ENCODE measurements around the gene SH3BP2.

SH3BP2 gene

DNA sequence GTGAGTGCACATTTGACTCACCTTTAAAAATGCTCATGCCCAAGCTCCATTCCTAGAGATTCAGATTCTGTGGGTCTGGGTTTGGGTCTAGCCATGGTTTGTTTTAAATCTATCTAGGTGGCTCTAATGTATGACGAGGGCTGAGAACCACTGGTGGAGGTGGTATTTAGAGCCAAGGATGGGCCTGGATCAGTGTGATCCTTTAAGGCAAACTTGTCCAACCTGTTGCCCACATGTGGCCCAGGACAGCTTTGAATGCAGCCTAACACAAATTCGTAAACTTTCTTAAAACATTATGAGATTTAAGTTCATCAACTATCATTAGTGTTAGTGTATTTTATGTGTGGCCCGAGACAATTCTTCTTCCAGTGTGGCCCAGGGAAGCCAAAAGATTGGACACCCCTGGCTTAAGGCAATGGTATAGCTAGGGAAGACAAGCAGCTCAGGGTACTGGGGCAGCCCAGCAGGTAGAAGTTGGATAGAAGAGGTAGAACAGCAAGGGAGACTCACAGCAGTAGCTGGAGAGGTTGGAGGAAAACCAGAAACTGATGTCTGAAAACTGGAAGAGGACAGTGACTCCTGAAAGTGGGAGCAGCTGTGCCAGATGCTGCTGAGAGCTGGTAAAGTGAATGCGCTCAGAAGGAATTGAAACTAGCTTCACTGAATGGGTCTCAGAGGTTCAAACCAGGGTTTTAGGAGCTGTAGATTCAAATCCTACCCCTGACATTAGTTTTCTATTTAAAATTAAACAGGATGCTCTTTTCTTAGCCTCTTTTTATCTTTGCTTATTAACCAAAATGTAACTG lies 68.9 kb downstream of the SH3BP2 start:
- TF ChIP-seq, protein P1, sequence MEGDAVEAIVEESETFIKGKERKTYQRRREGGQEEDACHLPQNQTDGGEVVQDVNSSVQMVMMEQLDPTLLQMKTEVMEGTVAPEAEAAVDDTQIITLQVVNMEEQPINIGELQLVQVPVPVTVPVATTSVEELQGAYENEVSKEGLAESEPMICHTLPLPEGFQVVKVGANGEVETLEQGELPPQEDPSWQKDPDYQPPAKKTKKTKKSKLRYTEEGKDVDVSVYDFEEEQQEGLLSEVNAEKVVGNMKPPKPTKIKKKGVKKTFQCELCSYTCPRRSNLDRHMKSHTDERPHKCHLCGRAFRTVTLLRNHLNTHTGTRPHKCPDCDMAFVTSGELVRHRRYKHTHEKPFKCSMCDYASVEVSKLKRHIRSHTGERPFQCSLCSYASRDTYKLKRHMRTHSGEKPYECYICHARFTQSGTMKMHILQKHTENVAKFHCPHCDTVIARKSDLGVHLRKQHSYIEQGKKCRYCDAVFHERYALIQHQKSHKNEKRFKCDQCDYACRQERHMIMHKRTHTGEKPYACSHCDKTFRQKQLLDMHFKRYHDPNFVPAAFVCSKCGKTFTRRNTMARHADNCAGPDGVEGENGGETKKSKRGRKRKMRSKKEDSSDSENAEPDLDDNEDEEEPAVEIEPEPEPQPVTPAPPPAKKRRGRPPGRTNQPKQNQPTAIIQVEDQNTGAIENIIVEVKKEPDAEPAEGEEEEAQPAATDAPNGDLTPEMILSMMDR (IDR thresholded peaks at IDR 0.05; ENCODE audit: low read depth, low read length, missing control alignments), result no peak
- DNase-seq (ENCODE audit: extremely low read depth, low read depth), result no peak

DNA sequence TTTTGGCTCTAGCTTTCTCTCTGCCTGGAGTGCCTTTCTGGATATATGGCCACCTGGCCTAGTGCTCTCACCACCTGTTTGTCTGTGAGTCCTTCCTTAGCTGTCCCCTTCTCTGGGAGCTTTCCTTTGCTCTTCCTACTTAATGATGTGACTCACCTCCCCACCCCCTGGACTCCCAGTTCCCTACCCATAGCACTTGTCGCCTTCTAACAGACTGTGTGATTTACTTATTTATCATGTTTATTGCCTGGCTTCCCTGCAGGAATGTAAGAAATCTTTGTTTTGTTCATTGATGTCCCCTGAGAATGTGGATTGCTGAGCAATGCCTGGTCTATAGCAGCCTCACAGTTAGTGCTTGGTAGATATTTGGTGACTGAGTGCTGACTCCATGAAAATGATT lies 69.6 kb downstream of the SH3BP2 start:
- H3K4me3 ChIP-seq (replicated peaks; ENCODE audit: low read depth, low read length), result no peak overlapping the region
- TF ChIP-seq, protein P1 (IDR thresholded peaks at IDR 0.05; ENCODE audit: low read depth, low read length, missing control alignments), result no peak
- no peak for DNase-seq (ENCODE audit: extremely low read depth, low read depth)

More for the DNA sequence above, 68.9 kb downstream of the SH3BP2 start:
- H3K4me3 ChIP-seq (replicated peaks; ENCODE audit: low read depth, low read length), result no peak overlapping the region

DNA sequence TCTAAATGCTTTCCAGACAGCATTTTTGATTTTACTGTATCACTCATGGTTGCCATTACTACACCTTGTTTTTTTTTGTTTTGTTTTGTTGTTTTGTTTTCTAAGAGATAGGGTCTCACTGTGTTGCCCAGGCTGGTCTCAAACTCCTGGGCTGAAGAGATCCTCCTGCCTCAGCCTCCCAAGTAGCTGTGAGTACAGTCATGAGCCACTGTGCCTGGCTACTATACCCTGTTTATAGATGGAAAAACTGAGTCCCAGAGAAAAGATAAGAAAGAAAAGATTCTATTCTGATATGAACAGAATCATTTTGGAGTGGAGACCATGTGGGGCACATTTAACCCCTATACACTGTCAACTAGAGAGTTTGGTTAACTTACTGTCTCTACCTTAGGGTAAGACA lies 70.8 kb downstream of the SH3BP2 start:
- no peak overlapping the region for H3K4me3 ChIP-seq (replicated peaks; ENCODE audit: low read depth, low read length)
- no peak for DNase-seq (ENCODE audit: extremely low read depth, low read depth)
- TF ChIP-seq, protein P1 (IDR thresholded peaks at IDR 0.05; ENCODE audit: low read depth, low read length, missing control alignments), result no peak

DNA sequence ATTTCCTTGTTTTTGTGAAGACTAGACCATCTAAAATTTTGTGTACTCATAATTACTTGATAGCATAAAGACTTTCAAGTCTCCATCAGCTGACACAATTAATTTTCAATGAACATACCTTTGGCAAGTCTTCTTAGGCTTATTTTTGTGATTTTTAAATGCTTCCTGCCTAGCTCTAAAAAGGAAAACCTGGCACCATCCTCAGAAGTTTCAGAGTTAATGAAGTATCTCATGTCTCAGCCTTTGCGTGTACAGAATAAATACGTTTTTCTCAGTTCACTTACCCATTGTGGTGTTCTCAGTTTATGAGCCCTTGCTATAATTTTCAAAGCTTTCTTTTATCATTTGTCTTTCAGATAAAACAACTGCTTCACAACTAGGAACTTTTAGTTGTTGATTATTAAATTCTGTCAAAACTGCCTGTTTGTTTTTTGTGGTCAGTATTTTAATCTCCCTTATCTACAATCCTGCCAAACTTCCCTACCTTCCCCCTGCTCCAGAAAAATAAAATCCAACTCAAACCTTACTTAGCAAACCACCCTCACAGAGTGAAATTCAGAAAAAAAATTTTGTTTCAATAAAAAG lies 72.4 kb downstream of the SH3BP2 start:
- no peak overlapping the region for H3K4me3 ChIP-seq (replicated peaks; ENCODE audit: low read depth, low read length)
- DNase-seq (ENCODE audit: extremely low read depth, low read depth), result no peak
- TF ChIP-seq, protein P1 (IDR thresholded peaks at IDR 0.05; ENCODE audit: low read depth, low read length, missing control alignments), result no peak

DNA sequence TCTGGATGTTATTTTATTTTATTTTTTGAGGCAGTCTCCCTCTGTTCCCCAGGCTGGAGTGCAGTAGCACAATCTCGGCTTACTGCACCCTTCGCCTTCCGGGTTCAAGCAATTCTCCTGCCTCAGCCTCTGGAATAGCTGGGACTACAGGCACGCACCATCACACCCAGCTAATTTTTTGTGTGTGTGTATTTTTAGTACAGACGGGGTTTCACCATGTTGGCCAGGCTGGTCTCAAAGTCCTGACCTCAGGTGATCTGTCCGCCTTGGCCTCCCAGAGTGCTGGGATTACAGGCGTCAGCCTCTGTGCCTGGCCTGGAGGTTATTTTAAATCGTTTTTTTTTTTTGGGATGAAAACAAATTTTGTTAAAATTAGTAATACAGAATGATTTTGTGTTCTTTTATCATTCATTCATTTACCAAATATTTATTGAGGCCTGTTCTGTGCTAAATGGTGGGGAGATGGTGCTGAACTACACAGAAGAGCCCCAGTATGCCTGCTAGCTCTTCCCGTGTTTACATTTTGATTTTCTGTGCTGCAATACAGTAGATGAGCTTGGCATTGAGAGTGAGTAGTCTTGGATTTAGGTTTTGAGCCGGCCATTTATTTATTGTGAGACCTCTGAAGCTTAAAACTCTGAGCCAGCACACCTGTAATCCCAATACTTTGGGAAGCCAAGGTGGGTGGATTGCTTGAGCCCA lies 73.4 kb downstream of the SH3BP2 start:
- TF ChIP-seq, protein P1 (IDR thresholded peaks at IDR 0.05; ENCODE audit: low read depth, low read length, missing control alignments), result no peak
- H3K4me3 ChIP-seq (replicated peaks; ENCODE audit: low read depth, low read length), result no peak overlapping the region
- DNase-seq (ENCODE audit: extremely low read depth, low read depth), result no peak

DNA sequence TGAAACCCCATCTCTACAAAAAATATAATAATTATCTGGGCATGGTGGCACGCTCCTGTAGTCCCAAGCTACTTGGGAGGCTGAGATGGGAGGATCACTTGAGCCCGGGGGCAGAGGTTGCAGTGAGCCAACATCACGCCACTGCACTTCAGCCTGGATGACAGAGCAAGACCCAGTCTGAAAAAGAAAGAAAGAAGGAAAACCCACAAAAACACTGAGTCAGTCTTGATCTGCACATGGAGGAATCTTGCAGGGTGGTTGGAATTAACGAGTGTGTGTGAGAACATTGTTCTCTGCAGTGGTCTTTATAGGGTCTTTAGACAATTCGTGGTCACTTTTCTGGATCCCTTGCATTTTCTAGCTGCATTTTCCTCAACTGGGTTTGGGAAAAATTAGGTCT lies 74.0 kb downstream of the SH3BP2 start:
- no peak overlapping the region for H3K4me3 ChIP-seq (replicated peaks; ENCODE audit: low read depth, low read length)
- TF ChIP-seq, protein P1 (IDR thresholded peaks at IDR 0.05; ENCODE audit: low read depth, low read length, missing control alignments), result no peak
- no peak for DNase-seq (ENCODE audit: extremely low read depth, low read depth)

All from HFF-Myc (cell line).